NCI-H1417 treated with DMSO at 0.1 percent for 48 hours (cell line): ENCODE data around the gene LRRC75A.

ENCODE experiments used
- DNase-seq: peaks from one replicate; lab custom pipeline; 2025; lab: John Stamatoyannopoulos, UW

The LRRC75A gene

DNA sequence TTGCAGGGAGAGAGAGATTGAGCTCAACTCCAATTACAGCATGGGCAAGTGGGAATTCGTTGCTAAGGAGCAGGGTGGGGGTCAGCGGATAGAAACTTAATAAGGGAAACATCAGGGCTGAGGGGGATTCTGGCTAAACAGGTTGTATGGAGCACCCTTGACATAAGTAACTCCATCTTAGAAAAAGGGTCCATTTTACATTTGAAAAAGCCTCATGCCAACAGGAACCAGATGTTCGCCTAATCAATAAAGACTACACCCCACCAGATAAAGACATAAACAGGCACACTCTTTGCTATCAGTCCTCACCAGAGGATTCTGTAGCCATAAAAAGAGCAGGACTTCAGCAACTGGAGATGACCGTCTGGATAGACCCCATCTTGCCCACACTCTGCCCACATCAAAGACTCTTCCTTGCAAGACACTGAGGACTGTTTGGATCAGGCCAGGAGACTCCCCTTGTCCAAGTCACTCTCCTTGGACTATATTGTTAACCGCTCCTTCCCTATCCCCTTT, 1.6 kb upstream of the LRRC75A start:
- no peak for DNase-seq

GRCh38 chr17:16492613-16493530, 879 bp upstream of the LRRC75A start:
- no peak for DNase-seq

DNA sequence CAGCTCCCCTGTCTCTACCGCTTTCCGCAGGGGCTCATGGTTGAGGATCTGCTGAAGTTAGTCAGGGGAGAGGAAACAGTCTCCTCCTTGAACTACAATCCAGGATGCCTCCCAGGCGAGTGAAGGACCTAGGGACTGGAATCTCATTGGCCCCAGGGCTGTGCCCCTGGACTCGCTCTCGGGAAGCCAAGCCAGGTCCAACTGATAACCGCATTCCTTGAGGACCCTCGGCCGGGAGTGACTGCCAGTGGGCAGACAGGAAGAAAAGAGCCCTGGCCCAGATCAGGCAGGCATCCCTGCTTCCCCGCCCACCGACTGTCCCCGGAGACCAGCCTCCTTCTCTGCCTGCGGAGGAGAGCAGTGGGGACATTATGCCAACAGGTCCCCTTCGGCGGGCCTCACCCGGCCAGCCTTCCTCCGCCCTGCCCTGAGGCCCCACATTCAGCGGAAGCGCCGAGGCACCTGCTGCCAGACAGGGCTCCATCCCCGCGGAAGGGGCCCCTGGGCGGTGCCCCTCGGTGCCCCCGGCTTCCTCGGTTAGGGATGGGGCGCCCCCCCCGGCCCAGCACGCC, 776 bp downstream of the LRRC75A start:
- no peak for DNase-seq

DNA sequence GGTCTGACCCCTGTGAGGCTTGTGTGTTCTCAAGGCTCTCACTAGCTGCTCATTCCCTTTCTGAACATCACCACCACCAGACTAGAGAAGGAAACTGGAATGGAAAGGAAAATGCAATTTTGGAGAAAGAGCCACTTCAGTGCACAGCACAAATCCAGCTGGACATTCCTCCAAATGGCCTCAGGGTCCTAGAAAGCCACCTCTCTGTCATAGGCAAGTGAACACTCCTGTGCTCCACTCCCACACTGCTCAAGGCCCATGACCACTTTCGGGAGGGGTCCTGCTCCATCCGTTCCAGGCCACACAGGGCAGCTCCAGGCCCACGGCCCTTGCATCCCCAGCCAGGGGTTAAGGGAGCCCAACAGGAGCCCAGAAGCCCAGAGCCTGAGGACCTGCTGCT, 2.6 kb downstream of the LRRC75A start:
- no peak for DNase-seq

DNA sequence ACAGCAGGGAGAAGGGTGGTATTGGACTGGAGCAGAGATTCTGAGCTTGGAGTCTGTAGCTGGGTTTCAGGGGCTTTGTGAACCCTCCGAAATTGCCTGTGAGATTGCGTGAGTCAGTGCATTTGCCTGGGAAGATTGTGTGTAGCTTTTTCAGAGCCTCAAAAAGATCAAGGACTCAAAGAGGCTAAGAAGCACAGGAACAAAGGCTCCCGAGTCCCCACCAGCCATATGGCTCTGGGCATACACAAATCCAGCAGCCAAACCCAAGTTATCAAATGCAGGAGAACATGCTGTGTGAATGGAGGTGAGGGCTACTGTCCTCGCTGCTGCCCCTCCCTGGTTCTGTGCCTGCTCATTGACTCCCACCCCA, 3.0 kb downstream of the LRRC75A start:
- no peak for DNase-seq

DNA sequence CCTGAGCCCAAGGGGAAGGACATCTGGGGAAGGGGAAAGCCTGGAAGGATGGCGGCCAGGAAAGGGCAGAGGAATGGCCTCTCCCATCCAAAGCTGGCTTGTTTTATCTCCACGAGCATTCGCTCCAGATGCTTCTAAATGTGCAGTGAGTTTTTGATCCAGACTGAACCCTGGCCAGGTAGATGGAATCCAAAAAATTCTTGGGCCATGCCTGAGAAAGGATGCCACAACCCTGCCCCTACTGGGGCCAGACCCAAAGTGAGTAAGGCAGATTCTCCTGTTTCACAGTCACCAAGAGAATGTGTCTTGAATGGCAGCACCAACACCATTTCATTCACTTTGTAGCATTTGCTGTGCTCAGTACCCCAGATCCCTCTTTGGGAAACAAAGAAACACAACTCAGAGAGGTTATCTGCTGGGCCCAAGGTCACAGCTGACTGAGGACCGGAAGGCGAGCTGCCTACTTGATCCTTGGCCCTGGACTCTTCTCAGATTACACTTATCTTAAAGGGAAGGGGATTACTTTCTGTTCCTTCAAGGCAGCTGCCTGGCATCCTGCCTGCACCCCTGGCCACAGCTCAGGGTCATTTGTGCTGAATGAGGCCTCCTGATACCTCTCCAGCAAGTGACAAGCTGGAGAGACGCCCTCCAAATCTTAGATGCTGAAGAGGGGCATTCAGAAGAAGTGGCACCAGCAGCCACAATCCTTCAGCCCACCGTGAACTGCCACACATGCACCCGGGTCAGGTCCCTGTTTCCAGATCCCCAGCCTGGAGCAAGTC, 3.6 kb downstream of the LRRC75A start:
- DNase-seq = no peak

DNA sequence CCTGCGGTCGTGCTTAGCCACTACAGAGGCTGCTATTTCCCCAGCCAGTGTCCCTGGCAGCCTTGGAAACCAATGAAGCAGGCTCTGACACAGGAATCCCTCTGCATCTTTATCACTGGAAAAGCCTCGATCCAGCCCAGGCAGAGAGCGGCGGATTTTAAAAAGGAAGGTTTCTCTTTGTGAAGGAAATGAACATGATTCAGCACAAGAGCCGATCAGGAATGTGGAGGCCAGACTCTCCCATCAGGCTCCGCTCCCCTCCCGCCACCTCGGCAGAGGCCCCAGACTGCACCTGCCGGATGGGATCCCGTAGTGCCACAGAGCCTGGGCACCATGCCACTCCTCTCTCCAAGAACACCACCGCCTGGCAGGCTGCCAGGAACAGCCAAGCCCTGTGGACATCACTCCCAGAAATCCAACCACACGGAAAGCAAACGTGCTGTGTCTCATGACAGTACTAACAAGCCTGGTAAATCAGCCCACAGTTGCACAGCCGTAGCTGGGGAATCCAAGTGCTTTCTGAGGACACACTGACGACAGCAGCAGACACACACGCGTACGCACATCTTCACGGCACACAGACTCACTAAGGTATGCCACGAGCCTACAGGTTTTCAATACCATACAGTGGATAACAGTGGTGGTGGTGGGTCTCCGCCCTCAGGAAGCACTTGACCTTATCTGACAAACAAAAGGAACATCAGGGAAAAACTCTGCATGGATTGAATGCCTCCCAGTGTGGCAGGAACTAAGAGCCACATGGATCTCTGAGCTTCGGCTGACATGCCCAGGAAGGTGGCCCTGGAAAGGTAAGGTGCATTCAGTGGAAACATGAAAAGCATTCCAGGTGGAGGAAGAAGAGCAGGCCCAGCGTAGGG, 5.4 kb downstream of the LRRC75A start:
- DNase-seq = peak; percentile 73

- no peak for DNase-seq
These were observed 7.4 kb downstream of the LRRC75A start for GRCh38 chr17:16484445-16485175.

DNA sequence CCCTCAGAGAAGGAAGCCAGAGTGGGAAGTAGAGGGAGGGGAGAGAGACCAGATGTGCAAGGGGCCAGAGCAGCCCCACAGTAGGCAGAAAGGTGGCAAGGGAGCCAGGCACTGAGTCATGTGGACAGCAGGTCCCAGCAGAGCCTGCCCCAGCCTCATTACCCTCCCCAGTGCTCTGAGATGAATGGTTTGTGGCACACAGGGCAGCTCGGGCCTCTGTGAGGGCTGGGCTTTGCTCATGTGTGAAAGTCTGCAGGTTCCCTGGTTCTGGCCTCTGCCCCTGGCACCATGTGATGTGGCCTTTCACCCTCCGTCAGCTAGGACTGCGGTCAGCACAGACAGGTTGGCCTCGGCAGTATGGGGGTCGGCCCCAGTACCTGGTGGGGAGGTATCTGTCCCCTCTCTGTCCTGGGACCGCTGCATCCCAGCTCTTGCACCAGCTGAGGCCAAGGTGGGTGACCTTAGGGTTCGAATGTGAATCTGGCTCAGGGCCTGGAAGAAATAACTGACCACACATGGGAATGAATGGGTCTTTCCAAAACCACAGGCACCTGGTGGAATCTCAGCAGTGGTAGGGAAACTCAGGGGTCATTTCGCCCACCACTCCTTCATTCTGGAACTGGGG, 8.9 kb downstream of the LRRC75A start:
- DNase-seq = no peak

- no peak for DNase-seq
These were observed 9.7 kb downstream of the LRRC75A start for GRCh38 chr17:16482253-16482652.

- DNase-seq = no peak
These were observed 11.0 kb downstream of the LRRC75A start for GRCh38 chr17:16480995-16481394.

GRCh38 chr17:16479264-16479663, 12.7 kb downstream of the LRRC75A start:
- DNase-seq = no peak

- no peak for DNase-seq
These were observed 13.3 kb downstream of the LRRC75A start for GRCh38 chr17:16478649-16479048.

DNA sequence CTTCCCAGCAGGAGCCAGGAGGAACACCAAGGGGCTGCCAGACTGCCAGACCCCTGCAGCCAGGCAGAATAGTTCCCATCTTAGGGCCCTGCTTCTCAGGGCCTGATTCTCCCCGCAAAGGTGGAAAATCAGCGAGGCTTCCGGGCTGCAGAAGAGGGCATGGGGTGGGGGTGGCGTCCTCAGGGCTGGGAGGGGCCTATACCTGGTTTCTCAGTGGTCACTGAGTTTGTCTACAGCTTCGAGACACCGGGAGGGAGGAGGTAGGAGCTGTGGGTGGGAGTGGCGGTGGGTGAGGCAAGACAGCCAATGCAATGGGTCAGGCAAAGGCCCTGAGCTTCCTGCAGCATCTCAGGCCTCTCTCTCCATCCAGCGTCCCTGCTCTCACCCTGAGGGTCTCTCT, 14.3 kb downstream of the LRRC75A start:
- no peak for DNase-seq

GRCh38 chr17:16477255-16477654, 14.7 kb downstream of the LRRC75A start:
- DNase-seq = no peak

DNA sequence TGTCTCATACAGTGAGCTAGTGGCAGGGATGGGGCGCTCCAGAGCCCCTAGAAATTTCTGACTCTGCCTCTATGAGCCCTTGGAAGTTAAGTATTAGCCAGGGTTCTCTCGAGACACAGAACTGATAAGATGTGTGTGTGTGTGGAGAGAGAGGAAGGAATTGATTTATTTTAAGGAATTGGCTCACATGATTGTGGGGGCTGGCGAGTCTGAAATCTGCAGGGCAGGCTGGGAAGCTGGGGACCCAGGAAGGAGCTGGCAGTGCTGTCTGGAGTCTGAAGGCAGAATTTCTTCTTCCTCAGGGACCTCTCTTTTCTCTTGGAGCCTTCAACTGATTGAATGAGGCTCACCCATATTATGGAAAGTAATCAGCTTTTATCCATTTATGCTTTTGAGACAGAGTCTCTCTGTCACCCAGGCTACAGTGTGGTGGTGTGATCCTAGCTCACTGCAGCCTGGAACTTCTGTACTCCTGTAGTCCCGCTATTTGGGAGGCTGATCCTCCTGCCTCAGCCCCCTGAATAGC, 16.8 kb downstream of the LRRC75A start:
- no peak for DNase-seq

DNA sequence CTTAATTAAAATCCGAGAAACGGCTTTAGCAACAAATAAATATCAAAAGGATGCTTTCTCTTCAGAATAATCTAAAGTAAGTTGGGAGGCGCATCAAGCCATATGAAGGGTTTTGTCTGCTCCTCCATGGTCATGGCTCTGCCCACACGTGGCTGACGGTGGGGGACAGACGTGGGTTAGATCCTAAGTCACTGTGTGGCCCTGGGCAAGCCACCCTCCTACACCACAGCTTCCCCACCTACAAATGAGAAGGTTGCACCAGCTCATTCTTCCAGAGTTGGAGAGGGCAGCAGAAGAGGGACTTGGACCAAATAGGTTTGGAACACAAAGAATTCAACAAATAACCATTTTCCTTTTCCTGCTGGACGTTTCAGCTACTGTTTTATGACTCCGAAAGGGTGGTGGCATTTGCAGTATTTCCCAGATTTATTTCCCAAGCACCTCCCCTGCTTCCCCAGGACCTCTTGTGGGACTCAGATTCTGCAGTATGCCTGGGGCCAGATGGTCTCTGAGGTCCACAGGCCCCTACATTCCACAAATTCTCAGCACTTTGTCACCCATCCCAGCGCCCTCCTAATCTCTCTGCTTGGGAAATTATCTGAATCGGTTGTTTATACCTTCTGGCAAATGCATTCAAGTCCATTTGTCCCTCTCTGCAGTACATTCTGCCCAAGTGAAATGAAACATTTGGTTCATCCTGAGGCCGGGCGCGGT, 17.8 kb downstream of the LRRC75A start:
- no peak for DNase-seq

DNA sequence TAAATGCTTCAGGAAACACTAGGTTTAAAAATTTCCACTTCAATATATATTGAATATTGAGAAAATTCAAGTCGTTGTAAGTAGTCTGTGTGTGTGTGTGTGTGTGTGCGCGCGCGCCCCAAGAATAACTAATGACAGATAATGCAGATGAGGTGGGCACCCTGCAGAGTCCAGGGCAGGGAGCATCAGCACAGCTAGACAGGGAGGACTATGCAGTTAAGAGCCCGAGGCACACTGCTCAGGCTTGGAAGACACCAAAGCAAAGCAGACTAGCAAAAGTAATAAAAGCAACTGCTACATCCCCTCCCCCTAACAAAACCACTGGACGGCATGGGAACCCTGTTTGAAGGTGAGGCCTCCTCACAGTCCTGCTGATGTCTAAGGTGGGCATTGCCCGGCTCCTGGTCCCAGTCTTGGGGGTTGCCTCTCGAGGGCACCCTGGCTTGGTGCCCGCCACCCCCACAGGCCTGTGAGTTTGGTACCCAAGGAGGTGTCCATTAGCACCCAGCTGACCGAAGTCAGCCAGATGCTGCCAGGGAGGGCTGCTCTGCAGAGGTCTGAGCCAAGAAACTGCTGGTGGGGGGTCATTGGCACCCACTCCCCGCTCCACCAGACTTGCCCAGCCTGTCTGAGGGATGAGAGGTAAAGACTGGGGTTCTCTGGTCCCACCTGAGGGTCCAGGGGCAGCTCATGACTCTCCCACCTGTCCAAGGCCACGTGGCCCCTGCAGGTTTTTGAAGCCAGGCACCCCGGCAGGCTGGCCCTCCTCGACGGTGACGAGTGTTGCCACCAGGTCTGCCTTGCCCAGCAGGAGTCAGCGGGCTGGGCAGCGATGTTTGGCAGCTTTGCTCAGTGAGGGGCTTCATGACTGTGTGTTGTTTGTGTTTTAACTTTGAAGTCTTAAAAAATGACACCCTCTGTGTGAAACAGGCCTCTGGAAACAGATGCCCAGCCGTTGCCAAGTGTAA, 18.7 kb downstream of the LRRC75A start:
- DNase-seq = no peak
